PFSK-1 (cell line): Measurements from ENCODE around the gene SLC1A2.

Experiments used
- POLR2AphosphoS5 ChIP-seq: IDR thresholded peaks from 2 replicates; pipeline ENCODE4 v1.6.1; 2012; ENCODE audit warnings: low read depth, mild to moderate bottlenecking, control low read depth, low read length, moderate library complexity
- SIN3A ChIP-seq: IDR thresholded peaks from 2 replicates; pipeline ENCODE4 v1.6.1; 2012; ENCODE audit warnings: mild to moderate bottlenecking, low read length, moderate library complexity, borderline replicate concordance; ENCODE audit not compliant: insufficient read depth
- TAF1 ChIP-seq: IDR thresholded peaks from 2 replicates; pipeline ENCODE4 v1.6.1; 2012; ENCODE audit warnings: low read length, control low read depth, borderline replicate concordance; ENCODE audit not compliant: insufficient read depth
- TF ChIP-seq, protein P1 (sequence below), 2 experiments: IDR thresholded peaks; 2 replicates each; pipeline versions ENCODE4 v1.6.1 to v1.8.0; 2011 to 2012; ENCODE audit warnings: low read depth in 2 of 2, low read length in 2 of 2, control low read depth in 1 of 2, inconsistent platforms in 1 of 2, mild to moderate bottlenecking in 1 of 2, moderate library complexity in 1 of 2; ENCODE audit not compliant: insufficient read depth in 1 of 2

DNA sequence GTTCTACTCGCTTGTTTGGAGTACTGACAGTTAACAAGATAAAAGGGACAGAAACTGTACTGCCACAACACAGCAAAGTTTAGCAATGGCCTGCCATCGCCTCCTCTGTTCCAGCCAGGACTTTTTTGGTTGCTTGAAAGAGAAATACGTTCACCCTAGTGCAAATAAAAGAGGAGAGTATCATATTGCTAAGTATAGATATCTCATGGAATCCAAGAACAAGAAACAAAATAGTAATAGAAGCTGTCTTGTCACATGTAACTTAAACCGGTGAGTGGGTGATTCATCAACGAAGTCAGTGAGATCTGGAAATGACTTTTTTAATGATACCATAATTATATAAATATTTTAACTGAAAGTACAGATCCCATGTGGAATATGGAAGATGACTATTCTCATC lies 35.4 kb downstream of the SLC1A2 start:
- no peak for TF ChIP-seq POLR2AphosphoS5
- TF ChIP-seq, protein P1, sequence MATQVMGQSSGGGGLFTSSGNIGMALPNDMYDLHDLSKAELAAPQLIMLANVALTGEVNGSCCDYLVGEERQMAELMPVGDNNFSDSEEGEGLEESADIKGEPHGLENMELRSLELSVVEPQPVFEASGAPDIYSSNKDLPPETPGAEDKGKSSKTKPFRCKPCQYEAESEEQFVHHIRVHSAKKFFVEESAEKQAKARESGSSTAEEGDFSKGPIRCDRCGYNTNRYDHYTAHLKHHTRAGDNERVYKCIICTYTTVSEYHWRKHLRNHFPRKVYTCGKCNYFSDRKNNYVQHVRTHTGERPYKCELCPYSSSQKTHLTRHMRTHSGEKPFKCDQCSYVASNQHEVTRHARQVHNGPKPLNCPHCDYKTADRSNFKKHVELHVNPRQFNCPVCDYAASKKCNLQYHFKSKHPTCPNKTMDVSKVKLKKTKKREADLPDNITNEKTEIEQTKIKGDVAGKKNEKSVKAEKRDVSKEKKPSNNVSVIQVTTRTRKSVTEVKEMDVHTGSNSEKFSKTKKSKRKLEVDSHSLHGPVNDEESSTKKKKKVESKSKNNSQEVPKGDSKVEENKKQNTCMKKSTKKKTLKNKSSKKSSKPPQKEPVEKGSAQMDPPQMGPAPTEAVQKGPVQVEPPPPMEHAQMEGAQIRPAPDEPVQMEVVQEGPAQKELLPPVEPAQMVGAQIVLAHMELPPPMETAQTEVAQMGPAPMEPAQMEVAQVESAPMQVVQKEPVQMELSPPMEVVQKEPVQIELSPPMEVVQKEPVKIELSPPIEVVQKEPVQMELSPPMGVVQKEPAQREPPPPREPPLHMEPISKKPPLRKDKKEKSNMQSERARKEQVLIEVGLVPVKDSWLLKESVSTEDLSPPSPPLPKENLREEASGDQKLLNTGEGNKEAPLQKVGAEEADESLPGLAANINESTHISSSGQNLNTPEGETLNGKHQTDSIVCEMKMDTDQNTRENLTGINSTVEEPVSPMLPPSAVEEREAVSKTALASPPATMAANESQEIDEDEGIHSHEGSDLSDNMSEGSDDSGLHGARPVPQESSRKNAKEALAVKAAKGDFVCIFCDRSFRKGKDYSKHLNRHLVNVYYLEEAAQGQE (IDR thresholded peaks at IDR 0.05; ENCODE audit: insufficient read depth in 1 of 2, low read depth in 2 of 2, low read length in 2 of 2) = no peak
- no peak for TF ChIP-seq TAF1
- TF ChIP-seq SIN3A = no peak
